KBM-7 (cell line): Measurements from ENCODE around the gene MRPL47.

ENCODE experiments used
- DNase-seq: peaks from one replicate; pipeline ENCODE4 v3.0.0-alpha.2; 2015
- in situ Hi-C: fragments of 300-500 bp; cut with MboI; formaldehyde crosslinking; loops from 2 replicates; pipeline ENCODE4 v1.14.3; 2020; ENCODE audit warnings: low sequenced_read_pairs, low pct_unique_long_range_greater_than_20kb, mixed read lengths

Gene MRPL47

GRCh38 chr3:179603321-179603720, 1.1 kb downstream of the MRPL47 start:
- in situ Hi-C loops: no loop called here
- peak; percentile 16 for DNase-seq

GRCh38 chr3:179599531-179599930, 4.9 kb downstream of the MRPL47 start:
- DNase-seq: no peak
- in situ Hi-C loops: no loop called here

GRCh38 chr3:179591313-179591712, 13.1 kb downstream of the MRPL47 start:
- in situ Hi-C loops: no loop called here
- DNase-seq: no peak

DNA sequence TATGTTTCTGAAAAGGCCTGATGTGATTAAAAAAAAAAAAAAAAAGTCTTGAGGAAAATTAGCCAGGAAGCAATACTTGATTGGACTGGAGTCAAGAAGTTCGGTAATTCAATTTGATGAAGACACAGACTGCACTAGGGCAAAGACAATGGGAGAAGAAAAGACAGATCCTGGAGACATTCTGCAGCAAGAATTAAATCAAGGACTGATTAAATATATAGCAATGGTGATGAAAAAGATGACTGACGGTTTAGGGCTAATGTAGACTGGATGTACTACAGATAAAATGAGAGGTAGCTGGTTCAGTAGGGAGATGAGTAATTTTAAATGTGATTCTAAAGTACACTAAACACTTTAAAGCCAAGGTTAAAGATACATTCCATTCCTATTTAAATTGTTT, 13.8 kb downstream of the MRPL47 start:
- in situ Hi-C loops: no loop called here
- no peak for DNase-seq

DNA sequence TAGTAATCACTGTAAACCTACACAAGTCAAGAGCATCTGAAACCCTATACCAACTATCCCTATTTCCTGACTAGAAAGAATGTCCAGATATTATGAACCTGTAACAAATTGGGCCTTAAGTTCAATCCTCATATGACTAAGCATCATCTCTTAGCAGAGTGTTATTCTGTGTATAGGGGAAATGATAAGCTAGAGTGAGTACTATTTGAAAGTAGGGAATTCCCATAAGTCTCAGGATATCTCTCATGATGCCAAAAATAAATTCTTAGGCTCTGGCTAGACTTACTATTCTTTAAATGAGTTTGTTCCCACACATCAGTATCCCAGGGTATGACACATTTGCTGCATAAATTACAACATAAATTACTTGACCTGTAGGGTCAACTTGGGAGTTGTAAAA, 15.3 kb downstream of the MRPL47 start:
- in situ Hi-C loops: no loop called here
- DNase-seq: no peak

GRCh38 chr3:179580992-179581391, 23.4 kb downstream of the MRPL47 start:
- no peak for DNase-seq
- in situ Hi-C loops: no loop called here

DNA sequence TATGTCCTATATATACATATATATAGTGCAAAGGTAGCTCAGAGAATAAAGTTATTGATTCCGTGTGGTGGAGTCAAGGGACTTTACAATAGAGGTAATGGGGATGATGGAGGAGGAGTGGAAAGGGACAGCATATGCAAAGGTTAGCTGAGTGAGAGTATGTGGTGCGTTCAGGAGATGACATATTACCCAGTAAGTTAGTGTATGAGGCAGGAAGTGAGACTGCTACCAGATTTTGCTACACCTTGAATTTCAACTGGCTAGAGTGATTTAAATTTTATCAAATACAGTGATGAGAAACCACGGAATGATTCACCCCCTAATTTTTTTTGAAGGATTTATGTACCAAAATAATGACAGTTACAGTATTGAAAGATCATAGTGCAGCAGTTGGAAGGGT, 38.9 kb downstream of the MRPL47 start:
- in situ Hi-C loops: loop anchor here (25.0 kb wide), 1 partner anchor 228 kb away; the partner anchor contains the start of gene MFN1
- DNase-seq: no peak

DNA sequence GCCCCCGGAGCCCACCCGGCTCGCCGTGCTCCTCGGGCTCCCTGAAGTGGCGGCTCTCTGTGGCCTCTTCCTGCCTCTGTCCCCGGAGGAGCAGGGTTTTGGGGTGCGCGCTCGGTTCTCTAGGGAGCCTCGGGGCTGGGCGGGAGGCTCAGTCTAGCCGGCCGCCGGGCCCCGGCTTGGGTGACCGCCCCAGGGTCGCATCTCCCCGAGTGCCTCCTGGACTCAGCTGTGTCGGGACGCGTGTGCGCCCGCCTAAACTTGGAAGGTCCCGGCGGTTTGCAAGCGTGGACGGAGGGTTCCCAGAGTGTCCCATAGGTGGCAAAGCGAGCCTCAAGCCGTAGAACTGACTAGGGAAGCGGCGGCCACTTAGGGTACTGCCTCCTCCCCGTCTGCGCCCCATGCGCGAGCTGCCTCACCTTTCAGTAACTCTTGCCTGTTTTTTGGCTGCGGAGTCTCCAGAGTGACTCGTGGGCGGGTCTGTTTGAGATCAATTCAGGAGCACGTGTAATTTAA, 41.1 kb downstream of the MRPL47 start:
- peak; percentile 80 for DNase-seq
- in situ Hi-C loops: loop anchor here (25.0 kb wide), 1 partner anchor 226 kb away; the partner anchor contains the start of gene MFN1

DNA sequence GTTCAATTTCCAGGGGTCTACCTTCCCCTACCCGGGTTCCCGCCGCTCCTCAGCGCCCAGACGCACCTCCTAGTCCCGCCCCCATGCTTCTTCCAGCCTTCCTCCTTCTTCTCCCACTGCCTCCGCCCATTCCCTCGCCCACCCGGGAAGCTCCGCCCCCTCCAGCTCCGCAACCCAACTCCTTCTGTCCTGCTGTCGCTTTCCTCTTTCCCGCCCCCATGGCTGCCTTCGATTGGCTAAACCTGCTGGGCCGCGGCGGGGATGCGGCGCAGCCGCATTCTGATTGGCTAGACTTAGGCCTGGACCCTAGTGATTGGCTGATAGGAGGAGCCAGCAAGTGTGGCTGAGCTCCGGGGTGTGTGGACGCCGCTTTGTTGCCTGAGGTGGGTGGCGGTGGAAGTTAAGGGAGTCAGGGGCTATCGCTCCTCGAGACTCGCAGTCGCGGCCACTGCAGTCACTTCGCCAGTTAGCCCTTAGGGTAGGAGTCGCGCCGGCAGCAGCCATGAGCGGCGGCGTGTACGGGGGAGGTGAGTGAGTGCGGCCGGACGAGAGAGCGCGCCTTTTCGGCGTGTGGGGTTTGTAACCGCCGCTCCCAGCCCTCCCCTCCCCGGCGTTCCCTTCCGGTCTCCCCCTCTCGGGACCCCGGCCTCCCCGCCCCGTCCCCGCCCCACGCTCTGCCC, 41.7 kb downstream of the MRPL47 start, which contains the start of gene ACTL6A:
Gene ACTL6A, plus strand, starts transcription at position 336 of the 680 bp plus-strand sequence. Its CDS starts 167 bp downstream, at position 503.
- in situ Hi-C loops: loop anchor here (25.0 kb wide), 1 partner anchor 225 kb away; the partner anchor contains the start of gene MFN1

GRCh38 chr3:179560791-179561190, 43.6 kb downstream of the MRPL47 start:
- DNase-seq: no peak
- in situ Hi-C loops: loop anchor here (25.0 kb wide), 1 partner anchor 223 kb away; the partner anchor contains the start of gene MFN1

More for the DNA sequence above, 41.7 kb downstream of the MRPL47 start, which contains the start of gene ACTL6A:
- DNase-seq: peak; percentile 100

DNA sequence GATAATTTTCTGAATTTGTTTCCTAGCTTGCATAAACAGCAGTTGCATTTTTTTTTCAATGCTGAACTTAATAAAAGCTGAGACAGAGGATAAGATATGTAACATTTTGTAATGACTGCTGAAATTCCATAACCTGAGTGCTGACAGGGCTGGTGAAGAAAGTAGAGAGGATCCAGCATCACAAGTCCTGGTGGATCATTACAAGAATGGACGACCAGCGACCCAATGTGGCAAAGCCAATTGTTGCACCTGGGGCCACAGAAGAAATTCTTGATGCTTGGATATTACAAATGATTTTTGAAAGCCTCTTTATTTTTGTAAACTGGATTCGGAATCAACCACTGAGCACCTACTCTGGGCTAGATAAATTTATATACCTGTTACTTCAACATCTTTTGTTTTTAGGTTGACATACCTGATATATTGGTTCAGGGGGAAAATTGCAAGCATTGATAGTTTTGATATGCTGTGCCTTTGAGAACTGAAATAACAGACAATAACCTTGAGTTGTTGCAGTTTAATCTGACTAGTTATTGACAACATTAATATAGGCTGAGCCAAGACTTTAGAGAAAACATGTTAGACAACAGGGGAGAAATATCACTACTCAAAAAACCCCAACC, 45.6 kb downstream of the MRPL47 start:
- in situ Hi-C loops: loop anchor here (25.0 kb wide), 1 partner anchor 222 kb away; the partner anchor contains the start of gene MFN1
- peak; percentile 72 for DNase-seq

DNA sequence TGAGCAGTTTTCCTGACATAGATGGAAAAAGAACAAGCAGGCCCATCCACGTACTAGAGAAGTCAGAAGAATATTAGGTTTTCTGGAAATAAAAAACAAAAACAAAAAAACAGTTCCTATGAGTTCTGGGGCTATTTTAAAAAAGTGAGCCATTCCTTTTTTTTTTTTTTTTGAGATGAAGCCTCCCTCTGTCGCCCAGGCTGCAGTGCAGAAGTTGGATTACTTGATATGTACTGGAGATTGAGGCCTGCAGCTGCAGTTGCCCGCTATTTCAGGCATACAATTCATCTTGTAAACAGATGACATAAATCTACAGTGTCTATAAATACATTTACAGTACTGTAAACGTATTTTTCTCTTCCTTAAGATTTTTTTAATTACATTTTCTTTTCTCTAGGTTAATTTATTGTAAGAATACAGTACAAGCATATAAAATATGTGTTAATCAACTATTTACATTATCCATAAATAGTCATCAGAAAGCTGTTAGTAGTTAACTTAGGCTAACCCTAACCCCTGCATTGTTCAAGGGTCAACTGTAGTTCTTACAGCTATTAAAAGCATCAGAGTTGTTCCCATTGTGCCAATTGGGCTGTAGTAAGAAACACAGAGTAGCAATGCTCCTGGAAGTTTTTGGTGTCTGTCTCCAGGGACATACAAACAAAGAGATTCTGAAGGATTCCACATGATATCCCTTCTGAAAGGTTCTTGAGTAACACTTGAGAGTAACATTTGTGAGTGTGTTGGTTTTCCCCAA, 52.9 kb downstream of the MRPL47 start:
- in situ Hi-C loops: loop anchor here (25.0 kb wide), 1 partner anchor 214 kb away; the partner anchor contains the start of gene MFN1

GRCh38 chr3:179546814-179547241, 57.6 kb downstream of the MRPL47 start:
- in situ Hi-C loops: no loop called here
- no peak for DNase-seq

More for the DNA sequence above, 52.9 kb downstream of the MRPL47 start:
- no peak for DNase-seq

GRCh38 chr3:179544981-179545645, 59.3 kb downstream of the MRPL47 start:
- no peak for DNase-seq
- in situ Hi-C loops: no loop called here

- in situ Hi-C loops: no loop called here
- DNase-seq: no peak
These were observed 62.1 kb downstream of the MRPL47 start for GRCh38 chr3:179542375-179542774.

- in situ Hi-C loops: no loop called here
These were observed 62.8 kb downstream of the MRPL47 start for GRCh38 chr3:179541596-179541995.

DNA sequence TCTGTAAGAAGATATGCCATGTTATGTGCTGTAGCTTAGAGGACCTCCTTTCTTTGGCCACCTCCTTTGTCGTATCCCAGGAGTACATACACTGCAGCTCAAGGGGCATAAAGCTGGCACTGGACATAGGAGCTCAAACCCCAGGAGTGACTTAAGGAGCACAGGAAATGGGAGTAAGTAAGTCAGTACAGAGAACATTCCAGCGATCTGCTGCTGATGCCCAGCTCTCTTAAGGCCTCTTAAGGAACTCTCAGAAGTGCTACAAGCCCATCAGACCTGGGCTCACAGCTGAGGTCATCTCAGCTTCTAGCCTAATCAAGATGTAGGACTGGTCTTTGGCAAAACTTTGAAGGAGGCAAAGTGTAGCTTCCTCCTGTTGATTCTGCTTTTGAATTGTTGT, 63.3 kb downstream of the MRPL47 start:
- DNase-seq: no peak
- in situ Hi-C loops: no loop called here

More at GRCh38 chr3:179541596-179541995, 62.8 kb downstream of the MRPL47 start:
- DNase-seq: no peak
